GM19238 (cell line): Measurements from ENCODE around the gene MTUS2.

Experiments used
- DNase-seq: peaks from one replicate; pipeline ENCODE4 v3.0.0; 2011; ENCODE audit warnings: low spot score; ENCODE audit not compliant: insufficient read length

Gene MTUS2

GRCh38 chr13:29540334-29540733 lies 720.2 kb downstream of the MTUS2 start:
- DNase-seq = no peak

GRCh38 chr13:29540799-29541198 lies 720.7 kb downstream of the MTUS2 start:
- no peak for DNase-seq

GRCh38 chr13:29541400-29541799 lies 721.3 kb downstream of the MTUS2 start:
- DNase-seq = no peak

GRCh38 chr13:29542381-29542780 lies 722.2 kb downstream of the MTUS2 start:
- DNase-seq = no peak

- peak; percentile 68 for DNase-seq
Measured at GRCh38 chr13:29543230-29544215, 723.4 kb downstream of the MTUS2 start.

- no peak for DNase-seq
Measured at GRCh38 chr13:29545988-29546387, 725.8 kb downstream of the MTUS2 start.

GRCh38 chr13:29546662-29547061 lies 726.5 kb downstream of the MTUS2 start:
- no peak for DNase-seq

GRCh38 chr13:29547153-29547552 lies 727.0 kb downstream of the MTUS2 start:
- DNase-seq = no peak

- DNase-seq = no peak
Measured at GRCh38 chr13:29548722-29549121, 728.6 kb downstream of the MTUS2 start.

- DNase-seq = no peak
Measured at GRCh38 chr13:29550430-29550988, 730.4 kb downstream of the MTUS2 start.

GRCh38 chr13:29551214-29551613 lies 731.1 kb downstream of the MTUS2 start:
- no peak for DNase-seq
